Germinal center (tissue), 1 donor: ENCODE data around the gene ADGRA1.
"Not testable (repeated sequence)": the region's sequence is repeated elsewhere in the genome, so short reads cannot be mapped to it uniquely, and the experiment has no call there.

Source experiments
- DNase-seq: peaks from one replicate; pipeline ENCODE4 v3.0.0; 2012; ENCODE audit warnings: mixed read lengths, low spot score

The ADGRA1 gene

GRCh38 chr10:133096616-133097269, 9.0 kb downstream of the ADGRA1 start:
- DNase-seq, result no peak

GRCh38 chr10:133097418-133097817, 9.7 kb downstream of the ADGRA1 start:
- no peak for DNase-seq

GRCh38 chr10:133097961-133098360, 10.2 kb downstream of the ADGRA1 start:
- no peak for DNase-seq

DNA sequence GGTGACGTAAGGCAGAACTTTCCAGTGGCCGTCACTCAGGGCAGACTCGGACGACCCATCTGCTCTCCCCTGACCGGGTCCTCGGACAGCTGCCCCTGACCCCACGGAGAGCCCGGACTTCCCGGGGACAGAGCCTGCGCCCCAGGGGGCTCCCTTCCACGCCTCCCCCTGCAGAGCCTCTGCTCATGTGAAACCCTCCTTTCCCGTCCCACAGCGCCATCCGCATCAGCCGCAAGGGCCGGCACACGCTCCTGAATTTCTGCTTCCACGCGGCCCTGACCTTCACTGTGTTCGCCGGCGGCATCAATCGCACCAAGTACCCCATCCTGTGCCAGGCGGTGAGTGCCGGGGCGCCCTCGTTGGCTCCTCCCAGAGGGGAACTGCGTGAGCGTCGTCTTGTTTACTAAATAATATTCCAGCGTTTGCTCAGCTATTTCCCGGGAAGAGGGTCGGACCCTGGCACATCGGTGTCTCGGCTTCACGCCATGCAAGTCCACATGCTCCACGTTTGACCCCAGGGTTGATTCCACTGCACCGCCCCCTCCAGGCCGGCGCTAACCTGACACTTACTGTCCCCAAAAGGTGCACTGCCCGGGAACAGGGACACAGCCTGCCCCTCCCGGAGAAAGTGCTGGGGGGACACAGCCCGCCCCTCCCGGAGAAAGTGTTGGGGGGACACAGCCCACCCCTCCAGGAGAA, 10.9 kb downstream of the ADGRA1 start:
- no peak for DNase-seq

DNA sequence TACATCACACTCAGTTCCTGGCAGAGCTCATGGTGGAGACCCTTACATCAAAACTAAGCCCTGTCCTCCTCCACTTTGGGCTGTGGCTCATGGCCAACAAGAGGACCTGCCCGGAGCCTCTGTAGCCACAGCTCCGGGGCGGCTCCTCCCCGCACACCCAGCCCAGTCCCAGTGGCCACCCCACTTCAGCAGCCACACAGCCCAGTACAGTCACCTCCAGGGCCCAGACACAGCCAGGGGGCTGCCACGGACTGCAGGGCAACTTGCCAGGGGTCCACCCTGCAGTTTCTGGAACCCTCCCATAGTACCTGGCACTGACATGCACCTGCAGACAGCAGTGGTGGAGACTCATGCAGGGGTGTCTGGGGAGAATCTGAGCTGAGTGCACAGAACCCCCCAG, 11.8 kb downstream of the ADGRA1 start:
- DNase-seq, result no peak

GRCh38 chr10:133100186-133100585, 12.5 kb downstream of the ADGRA1 start:
- no peak for DNase-seq

GRCh38 chr10:133100706-133101415, 13.1 kb downstream of the ADGRA1 start:
- DNase-seq, result no peak

DNA sequence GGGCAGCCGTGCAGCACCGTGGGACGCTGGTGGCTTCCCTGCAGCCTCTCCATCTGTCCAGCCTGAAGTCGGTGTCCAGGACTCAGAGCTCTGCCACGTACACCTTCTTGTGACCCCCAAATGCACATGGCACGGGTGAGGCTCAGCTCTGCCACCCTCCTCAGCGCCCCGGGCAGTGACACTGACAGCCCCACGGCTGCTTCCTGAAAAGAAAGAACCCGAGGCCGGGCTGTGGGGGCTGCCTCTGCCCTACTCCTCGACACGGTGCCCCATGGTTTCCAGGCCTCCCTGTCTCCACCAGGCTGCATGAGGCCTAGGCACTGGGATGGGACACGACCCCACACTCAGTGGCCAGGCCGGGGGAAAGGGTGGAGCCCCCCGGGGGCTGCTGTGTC, 13.7 kb downstream of the ADGRA1 start:
- no peak for DNase-seq

GRCh38 chr10:133102415-133103095, 14.8 kb downstream of the ADGRA1 start:
- no peak for DNase-seq

DNA sequence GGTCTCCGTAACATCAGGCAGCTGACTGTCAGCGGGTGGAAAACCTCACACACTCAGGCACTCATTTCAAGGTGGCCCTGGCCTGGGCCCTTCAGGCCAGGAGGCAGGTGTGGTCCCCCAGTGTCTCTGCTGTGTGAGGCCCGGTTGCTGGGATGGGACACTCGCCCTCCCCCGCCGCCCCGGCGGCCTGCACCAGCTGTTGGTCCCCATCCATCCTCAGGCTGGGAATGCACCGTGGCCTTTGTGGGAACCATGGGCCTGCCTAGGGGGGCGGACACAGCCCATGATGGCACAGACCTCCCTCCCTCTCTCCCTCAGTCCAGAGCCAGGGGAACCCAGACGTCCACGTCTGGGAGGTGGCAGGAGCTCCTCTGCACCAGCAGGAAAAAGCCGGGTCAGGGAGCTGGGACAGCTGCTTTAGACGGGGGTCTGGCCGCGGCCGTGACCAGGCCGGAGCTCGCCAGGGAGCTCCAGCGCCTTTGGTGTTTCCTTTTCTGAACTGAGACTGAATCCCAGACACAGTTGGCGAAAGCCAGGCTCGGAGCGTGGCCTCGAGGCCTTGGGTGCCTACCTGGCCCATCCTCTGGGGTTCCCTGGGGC, 15.7 kb downstream of the ADGRA1 start:
- DNase-seq, result no peak

DNA sequence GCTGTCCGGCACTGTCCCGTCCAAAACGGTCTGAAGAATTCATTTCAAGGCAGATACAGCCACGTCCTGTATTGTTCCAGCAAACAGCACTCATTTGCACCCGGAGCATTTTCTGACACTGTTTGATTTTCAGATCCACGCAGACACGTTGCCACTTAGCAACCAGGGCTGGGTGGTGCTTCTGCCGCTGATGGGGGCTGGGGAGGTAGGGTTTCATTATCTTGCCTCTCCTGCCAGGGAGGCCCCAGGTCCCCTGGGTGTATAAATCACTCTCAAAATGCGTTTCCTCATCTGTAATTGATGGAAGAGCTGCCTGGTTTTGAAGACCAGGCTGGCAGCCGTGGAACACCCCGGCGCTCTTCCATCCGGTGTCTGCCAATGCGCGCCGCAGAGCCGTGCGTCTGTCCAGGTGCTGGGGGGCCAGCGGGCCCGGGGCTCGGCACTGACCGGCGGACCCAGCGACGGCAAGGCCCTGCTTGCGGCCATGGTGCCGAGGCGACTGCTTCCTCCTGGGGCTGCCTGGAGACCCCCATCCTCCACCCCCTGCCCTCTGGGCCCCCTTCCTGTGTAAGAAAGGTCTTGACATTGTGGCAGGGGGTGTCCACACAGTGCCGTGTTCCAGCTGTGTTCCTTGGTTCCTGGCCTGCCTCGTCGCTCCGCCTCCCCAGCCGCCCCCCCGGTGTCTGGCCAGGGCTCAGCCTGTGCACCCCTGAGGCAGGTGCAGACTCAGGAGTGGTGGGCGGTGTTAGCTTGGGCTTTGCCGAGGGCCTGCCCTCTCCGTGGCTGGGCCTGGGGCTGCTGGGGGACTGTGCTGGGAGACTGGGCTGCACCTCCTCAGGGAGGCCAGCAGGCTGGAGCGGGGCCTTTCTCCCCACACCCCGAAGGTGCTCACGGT, 16.6 kb downstream of the ADGRA1 start:
- no peak for DNase-seq

DNA sequence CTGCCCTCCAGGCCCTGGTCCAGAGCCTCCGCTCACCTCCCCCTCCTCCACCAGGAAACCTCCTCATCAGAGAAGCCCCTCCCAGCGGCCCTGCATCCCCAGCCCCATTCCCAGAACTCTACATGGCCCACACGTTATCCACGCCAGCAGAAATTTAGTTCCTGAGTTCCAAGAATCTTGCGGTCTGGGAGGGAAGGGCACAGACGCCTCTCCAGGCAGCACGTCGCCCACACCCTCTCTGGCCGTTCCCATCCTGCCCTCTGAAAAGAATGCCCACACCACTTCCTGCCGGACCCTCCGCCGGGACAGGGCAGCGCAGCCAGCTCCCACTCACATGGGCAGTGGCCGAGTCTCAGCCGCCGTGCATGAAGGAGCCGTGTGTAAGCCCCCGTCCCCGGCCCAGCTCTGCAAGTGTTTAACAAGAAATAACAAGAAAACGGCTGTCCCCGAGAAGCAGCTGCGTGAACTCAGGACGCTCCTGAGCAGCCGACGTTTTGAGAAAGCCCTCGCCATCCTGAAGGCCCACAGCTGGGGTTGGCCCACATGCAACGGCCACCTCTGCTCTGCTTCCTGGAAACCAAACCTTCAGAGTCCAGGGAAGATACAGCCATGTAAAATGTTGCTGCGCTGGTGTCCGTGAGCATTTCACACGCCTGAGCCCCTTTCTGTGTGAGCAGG, 17.4 kb downstream of the ADGRA1 start:
- no peak for DNase-seq

DNA sequence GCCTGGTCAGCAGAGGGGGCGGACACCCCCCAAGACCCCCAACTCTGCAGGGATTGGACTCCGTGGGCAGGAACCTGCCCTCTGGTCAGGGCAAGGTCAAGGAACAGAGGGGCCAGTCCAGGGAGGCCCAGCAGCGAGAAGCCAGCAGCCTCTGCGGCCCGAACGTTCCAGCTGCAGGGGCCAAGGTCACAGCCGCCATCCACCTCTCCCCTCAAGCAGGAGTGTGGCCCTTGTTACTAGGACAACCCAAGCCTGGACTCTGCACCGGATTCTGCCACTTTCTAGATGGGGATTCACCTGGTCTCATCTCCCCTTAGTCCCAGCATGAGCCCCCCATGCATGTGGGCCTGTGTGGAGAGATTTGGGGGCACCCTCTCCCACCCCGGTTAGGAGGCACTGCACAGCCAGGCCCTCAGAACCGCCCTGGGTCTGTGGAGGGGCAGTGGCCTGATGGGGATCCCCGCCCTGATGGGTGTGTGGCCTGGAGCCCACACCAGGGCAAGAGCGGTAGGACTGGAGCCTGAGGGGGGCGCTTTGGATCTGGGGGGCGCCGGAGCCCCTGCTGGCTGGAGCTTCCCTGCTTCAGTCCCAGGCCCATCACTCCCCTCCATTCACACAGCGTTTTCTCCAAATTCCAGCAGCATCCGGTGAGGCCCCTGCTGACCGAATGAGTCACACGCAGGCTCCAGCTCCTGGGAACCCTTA, 18.1 kb downstream of the ADGRA1 start:
- DNase-seq, result no peak

GRCh38 chr10:133106516-133106915, 18.8 kb downstream of the ADGRA1 start:
- DNase-seq, result no peak

GRCh38 chr10:133107442-133107841, 19.7 kb downstream of the ADGRA1 start:
- DNase-seq, result no peak

GRCh38 chr10:133109711-133110110, 22.0 kb downstream of the ADGRA1 start:
- no peak for DNase-seq

GRCh38 chr10:133110133-133110532, 22.4 kb downstream of the ADGRA1 start:
- no peak for DNase-seq

DNA sequence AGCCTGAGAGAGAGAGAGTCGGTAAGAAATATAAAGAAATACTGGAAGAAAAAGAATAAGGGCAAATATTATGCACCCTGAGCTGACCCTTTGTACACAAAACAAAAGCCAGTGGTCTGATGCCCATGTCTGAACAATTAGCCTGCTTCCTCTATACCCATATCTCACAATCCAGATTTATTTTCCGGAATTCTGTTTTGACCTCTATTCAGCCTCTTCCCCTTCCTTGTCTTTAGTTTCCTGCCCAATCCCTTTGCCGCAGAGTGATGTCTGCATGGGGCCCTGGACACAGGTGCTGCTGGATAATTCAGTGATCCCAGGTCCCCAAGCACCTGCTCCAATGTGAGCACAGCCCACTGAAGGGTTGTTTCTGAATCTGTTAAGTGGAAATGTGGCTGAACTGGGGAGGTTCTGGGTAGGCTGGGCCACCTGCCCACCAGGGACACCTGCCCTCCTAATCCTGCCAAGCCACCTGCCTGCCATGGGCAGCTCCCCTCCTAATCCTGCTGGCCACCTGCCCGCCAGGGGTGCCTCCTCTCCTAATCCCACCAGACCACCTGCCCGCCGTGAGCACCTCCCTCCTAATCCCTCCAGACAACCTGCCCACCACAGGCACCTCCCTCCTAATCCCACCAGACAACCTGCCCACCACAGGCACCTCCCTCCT, 23.0 kb downstream of the ADGRA1 start:
- no peak for DNase-seq

DNA sequence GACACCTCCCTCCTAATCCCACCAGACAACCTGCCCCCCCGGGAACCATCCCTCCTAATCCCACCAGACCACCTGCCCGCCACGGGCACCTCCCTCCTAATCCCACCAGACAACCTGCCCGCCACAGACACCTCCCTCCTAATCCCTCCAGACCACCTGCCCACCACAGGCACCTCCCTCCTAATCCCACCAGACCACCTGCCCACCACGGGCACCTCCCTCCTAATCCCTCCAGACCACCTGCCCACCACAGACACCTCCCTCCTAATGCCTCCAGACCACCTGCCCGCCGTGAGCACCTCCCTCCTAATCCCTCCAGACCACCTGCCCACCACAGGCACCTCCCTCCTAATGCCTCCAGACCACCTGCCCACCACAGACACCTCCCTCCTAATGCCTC, 23.9 kb downstream of the ADGRA1 start:
- DNase-seq, result not testable (repeated sequence)
